SK-N-MC (cell line): ENCODE data around the gene NPSR1.

ENCODE experiments used
- EZH2 ChIP-seq: fragments of 200-600 bp; sonication (generic); IDR thresholded peaks from one replicate; pipeline ENCODE4 v1.6.1; 2017; ENCODE audit warnings: antibody characterized with exemption
- POLR2AphosphoS5 ChIP-seq: IDR thresholded peaks from 2 replicates; pipeline ENCODE4 v1.6.1; 2012; ENCODE audit warnings: mild to moderate bottlenecking, low read depth, low read length, borderline replicate concordance

GRCh38 chr7:34838329-34838728, 180.3 kb downstream of the NPSR1 start:
- TF ChIP-seq POLR2AphosphoS5 (no peak), EZH2 (no peak)
